HepG2 (cell line): Measurements from ENCODE around the gene ADPRHL1. TPM values are rescaled to one million over a fixed set of nuclear protein-coding genes. Genes with fewer than 3 reads are reported as not detected.

Experiments used
- ARID3A ChIP-seq: IDR thresholded peaks from 2 replicates; pipeline ENCODE4 v1.6.1; 2012; ENCODE audit warnings: low read depth, low read length, improper control_type of control experiment
- DNMT3B ChIP-seq: conservative IDR thresholded peaks from 2 replicates; pipeline ENCODE4 v1.6.1; 2016; ENCODE audit warnings: missing biosample characterization, control low read depth
- DZIP1 ChIP-seq: sonication (generic); formaldehyde crosslinking; IDR thresholded peaks from 2 replicates; pipeline ENCODE4 v1.5.0; 2020; ENCODE audit warnings: mild to moderate bottlenecking, missing genetic modification reagents
- GTF2F1 ChIP-seq: fragments of 150-350 bp; IDR thresholded peaks from 2 replicates; pipeline ENCODE4 v1.6.1; 2014; ENCODE audit warnings: low read length
- HIVEP1 ChIP-seq: sonication (generic); formaldehyde crosslinking; IDR thresholded peaks from 2 replicates; pipeline ENCODE4 v1.4.0; 2020; ENCODE audit warnings: mild to moderate bottlenecking, missing genetic modification reagents
- HOXA7 ChIP-seq: sonication (generic); formaldehyde crosslinking; IDR thresholded peaks from 2 replicates; pipeline ENCODE4 v1.8.1; 2022; ENCODE audit warnings: mild to moderate bottlenecking, missing genetic modification reagents, moderate library complexity
- SALL2 ChIP-seq: sonication (generic); formaldehyde crosslinking; IDR thresholded peaks from 2 replicates; pipeline ENCODE4 v1.8.1; 2023; ENCODE audit warnings: mild to moderate bottlenecking, missing genetic modification reagents, inconsistent platforms
- SAP130 ChIP-seq: IDR thresholded peaks from 2 replicates; pipeline ENCODE4 v1.6.1; 2016; ENCODE audit warnings: low read depth
- YEATS4 ChIP-seq: sonication (generic); formaldehyde crosslinking; IDR thresholded peaks from 2 replicates; pipeline ENCODE4 v1.4.0; 2020; ENCODE audit warnings: missing genetic modification reagents, borderline replicate concordance
- ZEB1 ChIP-seq: IDR thresholded peaks from 2 replicates; pipeline ENCODE4 v1.6.1; 2012; ENCODE audit warnings: mild to moderate bottlenecking, low read depth, inconsistent platforms; ENCODE audit not compliant: insufficient replicate concordance
- ZNF121 ChIP-seq: sonication (generic); formaldehyde crosslinking; IDR thresholded peaks from 2 replicates; pipeline ENCODE4 v1.5.0; 2020; ENCODE audit warnings: mild to moderate bottlenecking, missing genetic modification reagents
- ZNF274 ChIP-seq: sonication (generic); formaldehyde crosslinking; IDR thresholded peaks from 2 replicates; pipeline ENCODE4 v1.5.1; 2020; ENCODE audit warnings: mild to moderate bottlenecking, missing genetic modification reagents
- ZNF724P ChIP-seq: sonication (generic); formaldehyde crosslinking; IDR thresholded peaks from 2 replicates; pipeline ENCODE4 v1.8.0; 2022; ENCODE audit warnings: missing genetic modification reagents, borderline replicate concordance
- polyA plus RNA-seq, 8 experiments: library from polyadenylated mRNA; depleted of rRNA in 3 of 8; stranded (reverse) in 7 of 8; unstranded in 1 of 8; fragments of >200 nt; fragmentation: Illumina TruSeq in 4 of 8; extraction: Trizol in 4 of 8; gene quantifications; 2 replicates each; pipeline versions ENCODE4 v1.2.1 to v1.2.3, GENCODE V29; 2011 to 2016; ENCODE audit warnings: low read depth in 4 of 8, missing spikeins in 1 of 8, mixed read lengths in 1 of 8; ENCODE audit not compliant: insufficient read depth in 1 of 8
- total RNA-seq, 5 experiments: library from RNA; depleted of rRNA; stranded (reverse); fragments of >200 nt; fragmentation: Illumina TruSeq; extraction: Trizol; gene quantifications; 2 replicates each; pipeline ENCODE4 v1.2.3, GENCODE V29; 2016; ENCODE audit warnings: low read depth in 1 of 5
- TF ChIP-seq, protein P1 (sequence below): sonication (generic); formaldehyde crosslinking; IDR thresholded peaks from 2 replicates; pipeline ENCODE4 v1.5.1; 2020; ENCODE audit warnings: missing genetic modification reagents, mild to moderate bottlenecking, borderline replicate concordance
- TF ChIP-seq, protein P2 (sequence below): sonication (generic); formaldehyde crosslinking; IDR thresholded peaks from 2 replicates; pipeline ENCODE4 v1.8.1; 2022; ENCODE audit warnings: low read depth, mild to moderate bottlenecking, missing genetic modification reagents

Gene ADPRHL1
- total and polyA plus RNA-seq, 2 of the 13 experiments (the other 11 are each of a cell fraction or from before 2014, with no cell fraction given) = 0.34 to 0.40 TPM

DNA sequence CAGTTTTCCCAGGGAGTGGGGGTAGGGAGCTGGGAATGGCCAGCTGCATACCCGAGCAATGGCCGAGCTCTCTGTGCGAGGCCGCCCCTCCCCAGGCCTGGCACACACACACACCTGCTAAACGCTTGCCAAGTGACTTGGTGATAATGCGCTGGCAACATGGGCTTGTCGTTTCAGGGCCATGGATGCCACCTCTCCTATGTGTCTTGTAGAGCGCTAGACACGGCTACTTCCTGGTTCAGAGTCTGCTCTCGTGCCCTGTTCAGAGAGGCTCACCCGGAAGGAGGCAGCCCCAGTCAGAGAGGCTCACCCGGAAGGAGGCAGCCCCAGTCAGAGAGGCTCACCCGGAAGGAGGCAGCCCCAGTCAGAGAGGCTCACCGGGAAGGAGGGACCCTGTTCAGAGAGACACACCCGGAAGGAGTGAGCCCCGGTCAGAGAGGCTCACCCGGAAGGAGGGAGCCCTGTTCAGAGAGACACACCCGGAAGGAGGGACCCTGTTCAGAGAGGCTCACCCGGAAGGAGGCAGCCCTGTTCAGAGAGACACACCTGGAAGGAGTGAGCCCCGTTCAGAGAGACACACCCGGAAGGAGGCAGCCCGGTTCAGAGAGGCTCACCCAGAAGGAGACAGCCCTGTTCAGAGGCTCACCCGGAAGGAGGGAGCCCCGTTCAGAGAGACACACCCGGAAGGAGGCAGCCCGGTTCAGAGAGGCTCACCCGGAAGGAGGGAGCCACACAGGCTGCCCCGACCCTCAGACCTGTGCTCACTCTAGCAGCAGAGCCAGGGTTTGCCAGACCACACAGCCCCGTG, 4.2 kb downstream of the ADPRHL1 start (continued):
- TF ChIP-seq, protein P1, sequence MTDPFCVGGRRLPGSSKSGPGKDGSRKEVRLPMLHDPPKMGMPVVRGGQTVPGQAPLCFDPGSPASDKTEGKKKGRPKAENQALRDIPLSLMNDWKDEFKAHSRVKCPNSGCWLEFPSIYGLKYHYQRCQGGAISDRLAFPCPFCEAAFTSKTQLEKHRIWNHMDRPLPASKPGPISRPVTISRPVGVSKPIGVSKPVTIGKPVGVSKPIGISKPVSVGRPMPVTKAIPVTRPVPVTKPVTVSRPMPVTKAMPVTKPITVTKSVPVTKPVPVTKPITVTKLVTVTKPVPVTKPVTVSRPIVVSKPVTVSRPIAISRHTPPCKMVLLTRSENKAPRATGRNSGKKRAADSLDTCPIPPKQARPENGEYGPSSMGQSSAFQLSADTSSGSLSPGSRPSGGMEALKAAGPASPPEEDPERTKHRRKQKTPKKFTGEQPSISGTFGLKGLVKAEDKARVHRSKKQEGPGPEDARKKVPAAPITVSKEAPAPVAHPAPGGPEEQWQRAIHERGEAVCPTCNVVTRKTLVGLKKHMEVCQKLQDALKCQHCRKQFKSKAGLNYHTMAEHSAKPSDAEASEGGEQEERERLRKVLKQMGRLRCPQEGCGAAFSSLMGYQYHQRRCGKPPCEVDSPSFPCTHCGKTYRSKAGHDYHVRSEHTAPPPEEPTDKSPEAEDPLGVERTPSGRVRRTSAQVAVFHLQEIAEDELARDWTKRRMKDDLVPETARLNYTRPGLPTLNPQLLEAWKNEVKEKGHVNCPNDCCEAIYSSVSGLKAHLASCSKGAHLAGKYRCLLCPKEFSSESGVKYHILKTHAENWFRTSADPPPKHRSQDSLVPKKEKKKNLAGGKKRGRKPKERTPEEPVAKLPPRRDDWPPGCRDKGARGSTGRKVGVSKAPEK (CRISPR knock-in tag) = no peak
- no peak for TF ChIP-seq ZNF274 (CRISPR knock-in tag)
- peak; percentile 52; the same call in 1 of the 2 replicates for TF ChIP-seq HIVEP1 (CRISPR knock-in tag)
- 0 out of 2 replicates have a peak, but pooled peaks have one; percentile 55 for TF ChIP-seq GTF2F1
- TF ChIP-seq ZEB1 = peak; percentile 81
- TF ChIP-seq DNMT3B (CRISPR knock-in tag) = no peak
- peak; percentile 35; the same call in 1 of the 2 replicates for TF ChIP-seq YEATS4 (CRISPR knock-in tag)
- TF ChIP-seq ZNF121 (CRISPR knock-in tag) = peak; percentile 99
- TF ChIP-seq, protein P2, sequence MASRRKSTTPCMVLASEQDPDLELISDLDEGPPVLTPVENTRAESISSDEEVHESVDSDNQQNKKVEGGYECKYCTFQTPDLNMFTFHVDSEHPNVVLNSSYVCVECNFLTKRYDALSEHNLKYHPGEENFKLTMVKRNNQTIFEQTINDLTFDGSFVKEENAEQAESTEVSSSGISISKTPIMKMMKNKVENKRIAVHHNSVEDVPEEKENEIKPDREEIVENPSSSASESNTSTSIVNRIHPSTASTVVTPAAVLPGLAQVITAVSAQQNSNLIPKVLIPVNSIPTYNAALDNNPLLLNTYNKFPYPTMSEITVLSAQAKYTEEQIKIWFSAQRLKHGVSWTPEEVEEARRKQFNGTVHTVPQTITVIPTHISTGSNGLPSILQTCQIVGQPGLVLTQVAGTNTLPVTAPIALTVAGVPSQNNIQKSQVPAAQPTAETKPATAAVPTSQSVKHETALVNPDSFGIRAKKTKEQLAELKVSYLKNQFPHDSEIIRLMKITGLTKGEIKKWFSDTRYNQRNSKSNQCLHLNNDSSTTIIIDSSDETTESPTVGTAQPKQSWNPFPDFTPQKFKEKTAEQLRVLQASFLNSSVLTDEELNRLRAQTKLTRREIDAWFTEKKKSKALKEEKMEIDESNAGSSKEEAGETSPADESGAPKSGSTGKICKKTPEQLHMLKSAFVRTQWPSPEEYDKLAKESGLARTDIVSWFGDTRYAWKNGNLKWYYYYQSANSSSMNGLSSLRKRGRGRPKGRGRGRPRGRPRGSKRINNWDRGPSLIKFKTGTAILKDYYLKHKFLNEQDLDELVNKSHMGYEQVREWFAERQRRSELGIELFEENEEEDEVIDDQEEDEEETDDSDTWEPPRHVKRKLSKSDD (CRISPR knock-in tag) = 0 out of 2 replicates have a peak, but pooled peaks have one; percentile 44
- peak; percentile 80 for TF ChIP-seq SAP130 (CRISPR knock-in tag)
- no peak for TF ChIP-seq DZIP1
- TF ChIP-seq ARID3A = no peak
- no peak for TF ChIP-seq HOXA7
- peak; percentile 68 for TF ChIP-seq SALL2
- no peak for TF ChIP-seq ZNF724P (CRISPR knock-in tag)
